Peyer's patch (tissue), 4 donors: ENCODE results near the gene UBE2E2.

Source experiments
- CTCF ChIP-seq, 6 experiments: fragments of 450-650 bp in 4 of 6; fragments of 200-600 bp in 2 of 6; sonication (generic) in 1 of 6; IDR thresholded peaks; one replicate each; pipeline ENCODE4 v1.5.1; 2017 to 2019; ENCODE audit warnings: antibody characterized with exemption in 6 of 6, mild to moderate bottlenecking in 3 of 6, moderate library complexity in 1 of 6
- POLR2A ChIP-seq, 2 donors: fragments of 450-650 bp; IDR thresholded peaks; one replicate each; pipeline ENCODE4 v1.5.1; 2017; ENCODE audit warnings: antibody characterized with exemption in 2 of 2, mild to moderate bottlenecking in 2 of 2, moderate library complexity in 2 of 2

- no peak for TF ChIP-seq CTCF (IDR thresholded peaks at IDR 0.05)
- TF ChIP-seq POLR2A (IDR thresholded peaks at IDR 0.05) = no peak
These were observed 316.4 kb downstream of the UBE2E2 start for GRCh38 chr3:23519314-23520208.
